H1 (cell line): ENCODE results near the gene ARPP19. TPM values are rescaled to one million over a fixed set of nuclear protein-coding genes. Genes with fewer than 3 reads are reported as not detected.

Experiments
- CTCF ChIA-PET: fragments of 300-600 bp; sonication (Branson Sonifier 250); formaldehyde crosslinking; loops from one replicate; lab custom pipeline; 2021; ENCODE audit not compliant: partially characterized antibody; lab: Charles Lee
- POLR2A ChIA-PET: fragments of 300-600 bp; sonication (Branson Sonifier 250); formaldehyde crosslinking; loops from one replicate; lab custom pipeline; 2021; ENCODE audit warnings: inconsistent platforms; ENCODE audit not compliant: partially characterized antibody; lab: Charles Lee
- DNase-seq, 2 experiments: peaks; one replicate each; pipeline versions ENCODE4 v3.0.0 to v3.0.0-alpha.2; 2010 to 2022; ENCODE audit warnings: low spot score in 2 of 2, low read depth in 1 of 2, mixed read lengths in 1 of 2
- FAIRE-seq: peaks from 2 replicates; lab custom pipeline; 2011; peaks lifted over from hg19 to GRCh38; lab: Jason Lieb, UNC
- H2AFZ ChIP-seq: 2 replicates; pipeline ENCODE4 v1.8.1; 2012; ENCODE audit warnings: low read length, inconsistent platforms
- H2AK5ac ChIP-seq: 2 replicates; pipeline ENCODE4 v1.6.1; 2013; ENCODE audit warnings: low read depth, low read length
- H2BK120ac ChIP-seq: replicated peaks from 2 replicates; pipeline ENCODE3; 2013; ENCODE audit warnings: low read depth, low read length, inconsistent platforms
- H2BK12ac ChIP-seq: 2 replicates; pipeline ENCODE4 v1.6.1; 2013; ENCODE audit warnings: low read depth, low read length
- H2BK15ac ChIP-seq: 2 replicates; pipeline ENCODE4 v1.6.1; 2013; ENCODE audit warnings: low read length
- H2BK20ac ChIP-seq: 2 replicates; pipeline ENCODE4 v1.6.1; 2013; ENCODE audit warnings: low read length
- H2BK5ac ChIP-seq: 2 replicates; pipeline ENCODE4 v1.6.1; 2013; ENCODE audit warnings: low read depth, low read length
- H3K14ac ChIP-seq: 2 replicates; pipeline ENCODE4 v1.6.1; 2013; ENCODE audit warnings: inconsistent platforms; ENCODE audit not compliant: insufficient read length
- H3K18ac ChIP-seq: 2 replicates; pipeline ENCODE4 v1.6.1; 2013; ENCODE audit warnings: low read length; ENCODE audit errors: extremely low read depth
- H3K23ac ChIP-seq: 2 replicates; pipeline ENCODE4 v1.6.1; 2013; ENCODE audit warnings: inconsistent platforms; ENCODE audit not compliant: insufficient read length
- H3K23me2 ChIP-seq: 2 replicates; pipeline ENCODE4 v1.6.1; 2013; ENCODE audit warnings: low read depth, low read length
- H3K27ac ChIP-seq: 2 replicates; pipeline ENCODE4 v1.6.1; 2011; ENCODE audit warnings: low read depth, low read length, inconsistent platforms
- H3K27me3 ChIP-seq, 4 experiments: replicated peaks in 1 of 4; 1 replicate in 1 of 4; 2 replicates in 3 of 4; pipeline versions ENCODE4 v1.6.1 to v1.8.1; 2011 to 2013; ENCODE audit warnings: low read length in 3 of 4, mild to moderate bottlenecking in 3 of 4, inconsistent platforms in 2 of 4, mixed read lengths in 2 of 4, moderate library complexity in 1 of 4; ENCODE audit not compliant: control insufficient read depth in 3 of 4, insufficient read depth in 3 of 4; ENCODE audit errors: extremely low read depth in 1 of 4
- H3K36me3 ChIP-seq, 4 experiments: 2 replicates each; pipeline versions ENCODE4 v1.6.1 to v1.8.1; 2011 to 2013; ENCODE audit warnings: mild to moderate bottlenecking in 4 of 4, low read length in 3 of 4, moderate library complexity in 2 of 4, control low read depth in 1 of 4, inconsistent platforms in 1 of 4; ENCODE audit not compliant: insufficient read depth in 4 of 4, control insufficient read depth in 2 of 4
- H3K4ac ChIP-seq: replicated peaks from 2 replicates; pipeline ENCODE3; 2013; ENCODE audit warnings: low read length, low read depth, mixed read lengths, inconsistent platforms; ENCODE audit not compliant: insufficient read length
- H3K4me1 ChIP-seq, 4 experiments: replicated peaks in 1 of 4; 1 replicate in 1 of 4; 2 replicates in 3 of 4; pipeline versions ENCODE4 v1.6.1 to v1.8.1; 2011 to 2013; ENCODE audit warnings: low read length in 3 of 4, inconsistent platforms in 2 of 4, mixed read lengths in 1 of 4; ENCODE audit not compliant: insufficient read depth in 4 of 4, control insufficient read depth in 3 of 4
- H3K4me2 ChIP-seq, 2 experiments: 2 replicates each; pipeline versions ENCODE4 v1.6.1 to v1.8.1; 2011 to 2013; ENCODE audit warnings: low read depth in 2 of 2, low read length in 2 of 2, control low read depth in 1 of 2, inconsistent platforms in 1 of 2, mild to moderate bottlenecking in 1 of 2; ENCODE audit not compliant: insufficient read depth in 1 of 2
- H3K4me3 ChIP-seq, 4 experiments: fragments of 200-600, 300-600 bp in 1 of 4; sonication (generic), shearing (Covaris generic), sonication (Bioruptor Twin) in 1 of 4; 2 replicates each; pipeline versions ENCODE4 v1.5.1 to v1.8.1; 2011 to 2016; ENCODE audit warnings: low read length in 4 of 4, low read depth in 3 of 4, control low read depth in 2 of 4, inconsistent platforms in 2 of 4, mild to moderate bottlenecking in 2 of 4, mixed read lengths in 1 of 4, moderate library complexity in 1 of 4; ENCODE audit not compliant: insufficient read depth in 2 of 4; ENCODE audit errors: extremely low read depth in 1 of 4
- H3K56ac ChIP-seq: replicated peaks from 2 replicates; pipeline ENCODE3; 2013; ENCODE audit warnings: low read depth, mild to moderate bottlenecking, mixed read lengths, low read length, inconsistent platforms; ENCODE audit not compliant: insufficient read length
- H3K79me1 ChIP-seq: 2 replicates; pipeline ENCODE4 v1.6.1; 2013; ENCODE audit warnings: low read depth, low read length, control low read depth
- H3K79me2 ChIP-seq, 2 experiments: 2 replicates each; pipeline versions ENCODE4 v1.6.1 to v1.8.1; 2012 to 2013; ENCODE audit warnings: low read length in 2 of 2, mild to moderate bottlenecking in 2 of 2, inconsistent platforms in 1 of 2; ENCODE audit not compliant: insufficient read depth in 2 of 2, control insufficient read depth in 1 of 2
- H3K9ac ChIP-seq, 4 experiments: replicated peaks in 1 of 4; 1 replicate in 1 of 4; 2 replicates in 3 of 4; pipeline versions ENCODE4 v1.6.1 to v1.8.1; 2011 to 2013; ENCODE audit warnings: low read depth in 3 of 4, low read length in 3 of 4, control low read depth in 2 of 4, mild to moderate bottlenecking in 2 of 4, moderate library complexity in 2 of 4, inconsistent platforms in 1 of 4; ENCODE audit errors: extremely low read depth in 1 of 4
- H3K9me3 ChIP-seq, 2 experiments: 2 replicates each; pipeline versions ENCODE4 v1.6.1 to v1.8.1; 2012 to 2013; ENCODE audit warnings: mild to moderate bottlenecking in 2 of 2, moderate library complexity in 2 of 2, control low read depth in 1 of 2, inconsistent platforms in 1 of 2, low read depth in 1 of 2, low read length in 1 of 2, mixed read lengths in 1 of 2; ENCODE audit not compliant: insufficient read depth in 2 of 2
- H4K20me1 ChIP-seq, 2 experiments: replicated peaks in 1 of 2; 2 replicates each; pipeline versions ENCODE3 to v1.8.1; 2011 to 2013; ENCODE audit warnings: inconsistent platforms in 2 of 2, low read length in 2 of 2, mild to moderate bottlenecking in 1 of 2; ENCODE audit not compliant: insufficient read depth in 2 of 2, control insufficient read depth in 1 of 2
- H4K5ac ChIP-seq: 2 replicates; pipeline ENCODE4 v1.6.1; 2013; ENCODE audit warnings: low read length, low read depth, mixed read lengths, inconsistent platforms; ENCODE audit not compliant: insufficient read length
- H4K8ac ChIP-seq: 2 replicates; pipeline ENCODE4 v1.8.0; 2013; ENCODE audit warnings: mild to moderate bottlenecking, moderate library complexity, low read length, inconsistent platforms; ENCODE audit not compliant: insufficient read depth; ENCODE audit errors: extremely low read depth
- H4K91ac ChIP-seq: replicated peaks from 2 replicates; pipeline ENCODE3; 2013; ENCODE audit warnings: low read length, mixed read lengths, inconsistent platforms; ENCODE audit not compliant: insufficient read length
- BRCA1 ChIP-seq: IDR thresholded peaks from 2 replicates; pipeline ENCODE4 v1.6.1; 2012; ENCODE audit warnings: low read depth, low read length, improper control_type of control experiment
- CHD1 ChIP-seq: IDR thresholded peaks from 2 replicates; pipeline ENCODE4 v1.6.1; 2012; ENCODE audit warnings: low read depth, low read length, improper control_type of control experiment
- EGR1 ChIP-seq: IDR thresholded peaks from 2 replicates; pipeline ENCODE4 v1.6.1; 2011; ENCODE audit warnings: low read depth, low read length, borderline replicate concordance
- HDAC2 ChIP-seq, 2 experiments: fragments of 300-600 bp in 1 of 2; sonication (generic) in 1 of 2; IDR thresholded peaks; 2 replicates each; pipeline ENCODE4 v1.6.1; 2011 to 2012; ENCODE audit warnings: low read depth in 2 of 2, low read length in 2 of 2, mild to moderate bottlenecking in 2 of 2, moderate library complexity in 2 of 2, borderline replicate concordance in 1 of 2, inconsistent platforms in 1 of 2
- JUND ChIP-seq: IDR thresholded peaks from 2 replicates; pipeline ENCODE4 v1.6.1; 2011; ENCODE audit warnings: mild to moderate bottlenecking, improper control_type of control experiment, low read length
- POLR2A ChIP-seq, 2 experiments: IDR thresholded peaks; 1 replicate in 1 of 2; 2 replicates in 1 of 2; pipeline ENCODE4 v1.6.1; 2011; ENCODE audit warnings: low read depth in 2 of 2, low read length in 2 of 2, mild to moderate bottlenecking in 2 of 2; ENCODE audit errors: control extremely low read depth in 1 of 2
- SAP30 ChIP-seq: fragments of 300-600 bp; sonication (generic); IDR thresholded peaks from 2 replicates; pipeline ENCODE4 v1.7.1; 2012; ENCODE audit warnings: low read length, moderate library complexity, mild to moderate bottlenecking, inconsistent platforms; ENCODE audit not compliant: insufficient read depth, insufficient replicate concordance
- SUZ12 ChIP-seq: fragments of 200-600 bp; sonication (generic); IDR thresholded peaks from 2 replicates; pipeline ENCODE4 v1.6.1; 2012; ENCODE audit warnings: mild to moderate bottlenecking, inconsistent platforms, low read length, moderate library complexity, mixed read lengths
- WGBS, 2 experiments: shearing (Covaris generic) in 1 of 2; methylation state at CpG; one replicate each; pipeline versions ENCODE4 v1.1.6 to v1.1.7; 2013 to 2015; ENCODE audit warnings: low lambda C conversion rate in 2 of 2, mixed read lengths in 2 of 2, inconsistent platforms in 1 of 2, low coverage in 1 of 2, missing lambda C conversion rate in 1 of 2; ENCODE audit not compliant: insufficient replicate concordance in 2 of 2, insufficient coverage in 1 of 2, insufficient read length in 1 of 2; ENCODE audit errors: extremely low coverage in 1 of 2, missing lambda C conversion rate in 1 of 2; 5-methylcytosine and 5-hydroxymethylcytosine counted together
- polyA plus RNA-seq, 7 experiments: library from polyadenylated mRNA; depleted of rRNA in 3 of 7; stranded (reverse) in 5 of 7; unstranded in 2 of 7; fragments of >200 nt in 5 of 7; fragments of 200-250 nt in 2 of 7; gene quantifications; 1 replicate in 5 of 7; 2 replicates in 1 of 7; 4 replicates in 1 of 7; pipeline versions ENCODE4 v1.2.1 to v1.2.3, GENCODE V29; 2011 to 2013; ENCODE audit warnings: missing spikeins in 2 of 7, mixed read lengths in 2 of 7
- total RNA-seq: library from RNA; stranded (reverse); fragmentation: NEBNext Ultra II Directional; extraction: Animal tissue kit (Norgen Biotek cat#: 25700); gene quantifications from 2 replicates; pipeline ENCODE4 v1.2.1, GENCODE V29; 2021

ARPP19 gene
- total and polyA plus RNA-seq, 2 of the 8 experiments (the other 6 are each of a cell fraction or from before 2014, with no cell fraction given) = 81.9 to 274 TPM

GRCh38 chr15:52563501-52564060 is 5.2 kb downstream of the ARPP19 start:
- Histone ChIP-seq H3K23me2 (peaks cover 5% of the 10 kb centered on the region), H3K4me1 (peaks cover 0 to 12% (median 2%) of the 10 kb centered on the region in 4 experiments; a peak in 3 of 7 replicates), H3K79me2 (peaks cover 71 to 100% of the 10 kb centered on the region in 2 experiments), H3K27me3 (no peaks in the 10 kb centered on the region), H3K4me3 (no peak overlapping the region), H4K5ac (no peak overlapping the region), H3K14ac (no peak overlapping the region), H3K4ac (no peak overlapping the region), H2AFZ (no peak overlapping the region), H4K8ac (no peak overlapping the region), H3K4me2 (no peak overlapping the region), H4K20me1 (peaks cover 29 to 36% of the 10 kb centered on the region in 2 experiments), H3K9ac (no peak overlapping the region), H2BK15ac (no peak overlapping the region), H3K79me1 (peaks cover 3% of the 10 kb centered on the region; the same call in 1 of the 2 replicates), H2BK5ac (no peak overlapping the region), H2AK5ac (no peak overlapping the region), H2BK120ac (no peak overlapping the region), H4K91ac (no peak overlapping the region), H3K23ac (no peak overlapping the region), H3K9me3 (no peaks in the 10 kb centered on the region), H2BK12ac (no peak overlapping the region), H2BK20ac (no peak overlapping the region), H3K18ac (no peak overlapping the region), H3K36me3 (peaks cover 0 to 6% (median 2%) of the 10 kb centered on the region in 4 experiments; a peak in 3 of 8 replicates), H3K56ac (no peak overlapping the region), H3K27ac (no peak overlapping the region)
- ChIA-PET POLR2A (interaction anchor here (1.0 to 1.5 kb wide), 2 partner anchors 14 to 15 kb away, joined by 3 to 5 read pairs; no protein-coding TSS in a partner anchor), CTCF (interaction anchor here (1.0 to 1.4 kb wide), 2 partner anchors 208 to 311 kb away, joined by 3 to 4 read pairs; no protein-coding TSS in a partner anchor)
- DNase-seq = no peak
- no peak for FAIRE-seq
- WGBS, 2 experiments = 91% methylated on average over 4 of the region's 4 CpGs; no CpG with 5 or more reads in 1 of the 2 experiments
- no peak for TF ChIP-seq SUZ12
- TF ChIP-seq JUND = no peak
- no peak for TF ChIP-seq HDAC2 (IDR thresholded peaks at IDR 0.05; ENCODE audit: borderline replicate concordance in 1 of 2, low read depth in 2 of 2, low read length in 2 of 2)
- no peak for TF ChIP-seq BRCA1
- no peak for TF ChIP-seq CHD1
- TF ChIP-seq POLR2A (IDR thresholded peaks at IDR 0.05; ENCODE audit: control extremely low read depth in 1 of 2, low read depth in 2 of 2, low read length in 2 of 2) = no peak
- TF ChIP-seq SAP30 = no peak
- TF ChIP-seq EGR1 = no peak
